K562 (cell line): ENCODE measurements around the gene EME1. TPM values are rescaled to one million over a fixed set of nuclear protein-coding genes. Genes with fewer than 3 reads are reported as not detected.
A peak's percentile ranks its signal among the peaks of the same experiment; 100 is the strongest.

ENCODE experiments used
- BACH1 ChIP-seq: fragments of 200-800 bp; sonication (Bioruptor generic); IDR thresholded peaks from 2 replicates; pipeline ENCODE4 v1.6.1; 2016; ENCODE audit warnings: missing genetic modification characterization, missing compliant biosample characterization
- BCL6 ChIP-seq: fragments of 250-450 bp; sonication (Bioruptor Pico); IDR thresholded peaks from 2 replicates; pipeline ENCODE4 v1.4.0; 2020
- CHAMP1 ChIP-seq: fragments of 450-650 bp; IDR thresholded peaks from 2 replicates; pipeline ENCODE4 v1.6.1; 2016; ENCODE audit warnings: mild to moderate bottlenecking
- E2F4 ChIP-seq: sonication (generic); formaldehyde crosslinking; IDR thresholded peaks from 2 replicates; pipeline ENCODE4 v1.8.0; 2022; ENCODE audit warnings: mild to moderate bottlenecking, low read depth, missing genetic modification reagents
- E2F8 ChIP-seq: fragments of 450-650 bp; IDR thresholded peaks from 2 replicates; pipeline ENCODE4 v1.7.1; 2018; ENCODE audit warnings: mild to moderate bottlenecking, low read depth; ENCODE audit not compliant: partially characterized antibody
- FOXK1 ChIP-seq: sonication (generic); formaldehyde crosslinking; IDR thresholded peaks from 2 replicates; pipeline ENCODE4 v1.8.0; 2022; ENCODE audit warnings: missing genetic modification reagents, mild to moderate bottlenecking, borderline replicate concordance
- HCFC1 ChIP-seq: IDR thresholded peaks from 2 replicates; pipeline ENCODE4 v1.6.1; 2012; ENCODE audit warnings: low read depth, low read length, improper control_type of control experiment
- NFE2 ChIP-seq: IDR thresholded peaks from 2 replicates; pipeline ENCODE4 v1.6.1; 2014; ENCODE audit warnings: antibody characterized with exemption, low read depth
- RBBP5 ChIP-seq: fragments of 200-600 bp; sonication (generic); IDR thresholded peaks from 2 replicates; pipeline ENCODE4 v1.6.1; 2012; ENCODE audit warnings: borderline replicate concordance, mild to moderate bottlenecking, low read length, control low read depth, inconsistent platforms; ENCODE audit not compliant: insufficient read depth, poor library complexity, severe bottlenecking
- SIN3B ChIP-seq: fragments of 450-650 bp; IDR thresholded peaks from 2 replicates; pipeline ENCODE4 v1.6.1; 2017; ENCODE audit warnings: low read depth, mild to moderate bottlenecking, moderate library complexity
- TAF1 ChIP-seq: IDR thresholded peaks from 2 replicates; pipeline ENCODE4 v1.6.1; 2011; ENCODE audit warnings: mild to moderate bottlenecking, low read length, moderate library complexity; ENCODE audit not compliant: insufficient read depth, control insufficient read depth, severe bottlenecking; ENCODE audit errors: extremely low read depth
- ZNF133 ChIP-seq: fragments of 250-450 bp; sonication (Bioruptor Pico); IDR thresholded peaks from 2 replicates; pipeline ENCODE4 v1.4.0; 2020; ENCODE audit warnings: mild to moderate bottlenecking
- ZNF551 ChIP-seq: fragments of 250-450 bp; sonication (Bioruptor Pico); IDR thresholded peaks from 2 replicates; pipeline ENCODE4 v1.5.0; 2021; ENCODE audit warnings: mild to moderate bottlenecking, moderate library complexity
- ZNF609 ChIP-seq: sonication (generic); formaldehyde crosslinking; IDR thresholded peaks from 2 replicates; pipeline ENCODE4 v1.8.1; 2023; ENCODE audit warnings: missing genetic modification reagents, mild to moderate bottlenecking, borderline replicate concordance
- ZNF668 ChIP-seq: fragments of 250-450 bp; sonication (Bioruptor Pico); IDR thresholded peaks from 2 replicates; pipeline ENCODE4 v1.8.0; 2022; ENCODE audit warnings: mild to moderate bottlenecking, inconsistent platforms
- polyA plus RNA-seq, 8 experiments: library from polyadenylated mRNA; depleted of rRNA in 4 of 8; stranded (reverse) in 5 of 8; unstranded in 3 of 8; fragments of >200 nt; fragmentation: Nextera tagmentation in 2 of 8; fragmentation: Illumina TruSeq in 1 of 8; extraction: Ambion mirVana in 2 of 8; extraction: Trizol in 1 of 8; gene quantifications; 2 replicates each; pipeline versions ENCODE4 v1.2.1 to v1.2.3, GENCODE V29; 2011 to 2014; ENCODE audit warnings: inconsistent platforms in 1 of 8, missing spikeins in 1 of 8
- total RNA-seq, 7 experiments: library from RNA; depleted of rRNA in 6 of 7; stranded (reverse); fragments of >200 nt in 6 of 7; fragmentation: Illumina TruSeq in 2 of 7; extraction: Trizol in 2 of 7; gene quantifications; 2 replicates each; pipeline versions ENCODE4 v1.2.1 to v1.2.3, GENCODE V29; 2011 to 2021; ENCODE audit warnings: low replicate concordance in 1 of 7

Gene EME1
- total and polyA plus RNA-seq, 9 of the 15 experiments (the other 6 are each of a cell fraction or from before 2014, with no cell fraction given) = 14.6 to 44.1 (median 24.0) TPM

- TF ChIP-seq BCL6 (CRISPR knock-in tag) = no peak
- peak; percentile 92 for TF ChIP-seq E2F8
- peak; percentile 97 for TF ChIP-seq RBBP5
- TF ChIP-seq FOXK1 (CRISPR knock-in tag) = no peak
- TF ChIP-seq NFE2 = peak; percentile 49; the same call in 1 of the 2 replicates
- TF ChIP-seq ZNF668 (CRISPR knock-in tag) = no peak
- peak; percentile 87 for TF ChIP-seq TAF1
- TF ChIP-seq ZNF551 = no peak
- TF ChIP-seq E2F4 (CRISPR knock-in tag) = peak; percentile 43; the same call in 1 of the 2 replicates
- peak; percentile 83 for TF ChIP-seq CHAMP1
- peak; percentile 83 for TF ChIP-seq SIN3B
- TF ChIP-seq BACH1 (tag) = no peak
- peak; percentile 98 for TF ChIP-seq ZNF609
- TF ChIP-seq ZNF133 = no peak
- TF ChIP-seq HCFC1 = peak; percentile 86
These were observed 24.3 kb downstream of the EME1 start, which contains the start of gene LRRC59 (continued) for GRCh38 chr17:50397111-50397918.
